Islet precursor cell (in vitro differentiated cells): ENCODE results near the gene MFSD6L.

Source experiments
- DNase-seq: peaks from one replicate; pipeline ENCODE4 v3.0.0-alpha.2; 2018

MFSD6L gene, protein sequence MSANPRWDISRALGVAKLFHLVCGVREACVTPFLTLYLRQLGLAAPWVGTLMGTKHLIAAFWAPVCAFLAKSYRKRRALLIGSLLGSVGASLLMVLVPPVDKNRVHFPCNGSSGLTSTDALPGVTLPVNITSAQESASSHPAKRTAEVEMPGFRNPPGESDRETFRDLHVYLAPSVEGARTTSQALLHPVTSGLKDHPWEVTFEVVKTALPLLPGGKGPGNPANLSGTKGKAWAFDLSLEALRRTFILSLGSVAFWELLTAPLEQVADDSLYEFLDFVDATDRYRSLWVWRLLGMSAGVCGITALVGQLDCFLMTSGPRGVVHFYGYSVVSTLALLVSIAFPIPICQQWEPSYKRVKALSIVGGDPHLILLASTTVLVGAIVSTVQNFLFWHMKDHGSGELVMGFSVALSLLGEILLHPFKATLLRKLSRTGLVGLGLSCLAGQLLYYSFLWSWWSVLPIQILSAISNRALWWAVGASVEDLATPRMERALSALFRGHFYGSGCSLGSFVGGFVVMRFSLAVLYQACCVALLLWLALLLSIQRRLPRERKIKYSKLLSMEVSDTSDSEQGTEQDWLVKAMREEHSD

DNA sequence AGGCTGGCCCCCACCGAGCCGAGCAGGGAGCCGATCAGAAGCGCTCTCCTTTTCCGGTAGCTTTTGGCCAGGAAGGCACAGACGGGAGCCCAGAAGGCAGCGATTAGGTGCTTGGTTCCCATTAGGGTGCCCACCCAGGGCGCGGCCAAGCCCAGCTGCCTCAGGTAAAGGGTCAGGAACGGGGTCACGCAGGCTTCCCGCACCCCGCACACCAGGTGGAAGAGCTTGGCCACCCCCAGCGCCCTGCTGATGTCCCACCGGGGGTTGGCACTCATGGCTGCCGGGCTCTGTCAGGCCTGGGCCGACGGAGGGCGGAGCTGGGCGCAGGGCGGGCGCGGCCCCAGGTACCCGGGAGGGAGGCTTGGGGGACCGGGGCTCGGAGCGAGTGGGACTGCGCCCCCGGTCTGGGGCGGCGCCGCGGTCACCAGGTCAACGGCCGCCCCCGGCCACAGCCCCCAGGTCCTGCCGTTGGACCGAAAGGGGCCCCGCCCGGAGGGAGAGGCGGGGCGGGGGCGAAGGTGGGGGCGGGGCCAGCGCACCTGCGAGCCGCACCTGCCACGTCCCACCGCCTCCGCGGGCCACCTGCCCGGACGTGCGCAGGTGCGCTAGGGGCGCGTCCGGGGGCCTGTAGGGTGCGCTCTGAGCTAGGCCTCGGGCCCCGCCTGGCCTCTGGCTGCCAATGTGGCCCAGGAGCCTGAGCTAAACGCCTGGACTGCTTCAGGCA, at the start of gene MFSD6L:
MFSD6L (minus strand) TSS at position 520 of the 724 bp plus-strand sequence; CDS start at position 275, 245 bp downstream.
- peak; percentile 95 for DNase-seq

DNA sequence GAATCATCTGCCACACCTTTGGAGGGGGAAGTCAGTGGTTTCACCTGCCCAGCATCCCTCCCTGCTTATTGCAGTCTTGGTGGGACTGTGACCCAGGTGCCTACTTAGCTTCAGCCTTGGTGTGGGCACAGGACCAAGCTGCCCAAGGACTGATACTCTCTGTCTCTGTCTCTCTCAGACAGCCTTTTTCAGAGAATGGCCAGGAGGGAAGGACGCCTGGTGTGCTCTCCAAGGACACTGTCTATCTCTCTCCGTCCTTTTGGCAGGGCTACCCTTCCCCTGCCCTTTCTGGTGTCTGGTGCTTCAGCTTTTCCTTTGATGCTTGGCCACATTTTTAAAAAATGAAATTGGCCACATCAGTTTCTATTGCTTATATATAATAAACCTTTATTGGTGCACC, 48.7 kb upstream of the MFSD6L start:
- DNase-seq, result no peak

GRCh38 chr17:8846768-8847211, 47.6 kb upstream of the MFSD6L start:
- peak; percentile 76 for DNase-seq

- DNase-seq, result no peak
Observed at GRCh38 chr17:8844229-8845218, 45.4 kb upstream of the MFSD6L start.

GRCh38 chr17:8843344-8843743, 44.2 kb upstream of the MFSD6L start:
- DNase-seq, result no peak

DNA sequence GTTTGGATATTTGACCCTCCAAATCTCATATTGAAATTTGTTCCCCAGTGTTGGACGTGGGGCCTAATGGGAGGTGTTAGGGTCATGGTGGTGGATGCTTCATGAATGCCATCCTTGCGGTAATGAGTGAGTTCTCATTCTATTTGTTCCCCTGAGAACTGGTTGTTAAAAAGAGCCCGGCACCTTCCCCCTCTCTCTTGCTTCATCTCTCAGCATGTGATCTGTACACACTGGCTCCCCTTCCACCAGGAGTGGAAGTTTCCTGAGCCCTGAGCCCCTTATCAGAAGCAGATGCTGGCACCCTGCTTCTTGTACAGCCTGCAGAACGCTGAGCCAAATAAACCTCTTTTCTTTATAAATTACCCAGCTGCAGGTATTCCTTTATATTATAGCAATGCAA, 42.7 kb upstream of the MFSD6L start:
- no peak for DNase-seq

DNA sequence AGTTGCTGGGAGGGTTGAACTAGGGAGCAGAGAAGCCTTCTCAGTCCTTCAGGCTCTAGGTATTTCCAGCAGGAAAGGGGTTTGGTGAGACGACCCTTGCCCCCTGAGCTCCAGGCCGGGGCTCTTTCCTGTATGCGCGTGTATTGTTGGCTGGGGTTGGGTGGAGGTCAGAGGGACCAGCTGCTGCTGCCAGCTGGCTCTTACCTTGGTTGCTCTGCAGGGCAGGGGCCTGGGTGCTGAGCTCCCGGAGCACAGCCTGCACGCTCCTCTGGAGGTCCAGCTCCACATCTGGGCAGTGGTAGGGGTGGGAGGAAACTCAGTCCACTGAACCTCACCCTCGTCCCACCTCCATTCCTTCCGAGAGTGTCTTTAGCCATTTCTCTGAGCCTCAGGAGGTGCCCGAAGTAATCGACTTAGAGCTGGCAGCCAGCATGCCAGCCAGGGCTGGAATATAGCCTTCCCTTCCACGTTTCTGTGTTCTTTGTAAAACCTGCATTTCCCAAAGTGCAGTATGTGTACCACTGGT, 40.3 kb upstream of the MFSD6L start:
- no peak for DNase-seq

GRCh38 chr17:8838551-8839095, 39.5 kb upstream of the MFSD6L start:
- no peak for DNase-seq

DNA sequence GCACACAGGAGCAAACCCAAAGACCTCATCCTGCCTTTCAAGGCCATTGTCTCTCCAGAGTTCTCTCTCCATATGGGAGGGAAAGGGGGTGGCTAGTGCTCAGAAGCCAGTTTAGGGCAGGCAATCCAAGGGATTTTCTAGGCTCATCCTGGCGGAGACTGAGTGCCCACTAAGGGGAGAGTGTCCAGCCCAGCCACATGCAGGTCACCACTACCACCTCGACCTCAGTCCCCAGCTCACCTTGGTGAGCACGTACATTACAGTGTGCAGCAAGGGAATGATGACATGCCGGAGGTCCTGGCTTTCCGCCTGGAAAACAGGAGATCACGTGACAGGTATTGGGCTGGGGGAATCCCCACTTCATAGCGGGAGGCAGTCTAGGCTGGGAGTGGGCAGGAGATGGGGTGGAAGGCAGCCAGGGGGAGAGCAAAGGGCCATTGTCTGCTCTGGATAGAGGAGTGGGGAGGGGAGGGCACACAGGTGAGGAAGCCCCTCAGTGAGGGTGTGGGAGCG, 38.5 kb upstream of the MFSD6L start:
- DNase-seq, result no peak

DNA sequence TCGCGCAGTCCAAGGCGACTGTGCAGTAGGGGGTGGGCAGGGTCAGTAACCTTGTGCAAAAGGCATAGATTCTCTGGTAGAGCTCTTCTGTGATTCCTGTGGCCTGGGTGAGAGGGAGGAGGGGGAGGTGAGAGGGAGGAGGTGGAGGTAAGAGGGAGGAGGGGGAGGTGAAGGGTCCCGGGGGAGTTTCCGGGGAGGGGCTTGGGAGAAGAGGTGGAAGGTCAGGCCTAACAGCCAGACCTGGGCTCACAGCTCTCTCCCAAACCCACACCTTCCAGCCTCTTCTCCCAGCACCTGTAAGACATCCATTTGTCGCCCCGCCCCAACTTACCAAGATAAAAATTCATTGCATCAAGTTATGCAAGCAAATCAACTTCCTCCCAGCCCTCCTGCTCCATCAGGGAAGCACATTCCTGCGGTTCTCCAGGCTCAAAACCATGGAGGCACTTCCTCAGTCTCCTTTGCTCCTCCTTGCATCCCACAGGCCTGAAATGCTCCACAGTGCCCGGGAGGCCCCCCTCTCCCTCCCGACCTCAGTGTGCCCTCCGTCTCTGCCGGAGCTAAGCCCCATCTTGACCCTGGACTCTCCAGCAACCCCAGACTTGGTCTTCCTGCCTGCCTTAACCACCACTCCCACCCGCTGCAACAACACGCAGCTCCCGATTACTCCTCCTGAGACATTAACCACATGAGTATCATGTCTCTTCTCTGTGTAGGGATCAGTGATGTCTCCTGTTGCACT, 37.8 kb upstream of the MFSD6L start:
- DNase-seq, result no peak

DNA sequence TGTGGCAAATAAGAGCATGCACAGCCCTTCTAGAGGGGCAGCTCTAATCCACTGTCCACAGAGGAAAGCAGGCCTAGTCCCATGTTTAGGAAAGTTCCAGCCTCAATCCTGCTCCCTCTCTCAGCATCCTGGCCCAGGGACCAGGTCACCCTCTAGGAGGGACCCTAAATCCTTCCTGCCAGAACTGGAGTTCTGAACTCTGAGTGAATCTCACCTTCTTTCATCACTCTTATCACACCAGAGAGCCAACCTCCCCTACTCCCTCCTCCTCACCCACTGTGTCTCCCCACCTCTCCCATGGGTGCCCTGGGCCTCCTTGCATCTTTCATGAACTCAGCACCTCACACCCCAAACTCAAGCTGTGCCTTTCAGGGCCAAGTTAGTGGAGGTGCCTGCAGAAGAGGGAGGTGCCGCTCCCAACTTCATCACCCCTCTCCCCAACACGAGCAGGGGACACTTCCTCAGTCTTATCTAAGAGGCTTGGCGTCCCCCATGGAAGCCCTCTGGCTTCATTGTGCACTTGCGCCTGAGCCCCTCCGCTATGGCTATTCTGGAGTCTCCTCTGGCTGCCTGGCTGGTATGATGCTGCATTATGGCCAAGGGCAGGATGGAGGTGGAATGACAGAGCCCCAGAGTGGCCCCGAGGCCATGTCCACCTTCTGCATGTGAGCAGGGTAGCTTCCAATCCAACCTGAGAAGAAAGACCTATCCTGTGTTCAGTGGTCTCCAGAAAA, 36.6 kb upstream of the MFSD6L start:
- DNase-seq, result no peak

DNA sequence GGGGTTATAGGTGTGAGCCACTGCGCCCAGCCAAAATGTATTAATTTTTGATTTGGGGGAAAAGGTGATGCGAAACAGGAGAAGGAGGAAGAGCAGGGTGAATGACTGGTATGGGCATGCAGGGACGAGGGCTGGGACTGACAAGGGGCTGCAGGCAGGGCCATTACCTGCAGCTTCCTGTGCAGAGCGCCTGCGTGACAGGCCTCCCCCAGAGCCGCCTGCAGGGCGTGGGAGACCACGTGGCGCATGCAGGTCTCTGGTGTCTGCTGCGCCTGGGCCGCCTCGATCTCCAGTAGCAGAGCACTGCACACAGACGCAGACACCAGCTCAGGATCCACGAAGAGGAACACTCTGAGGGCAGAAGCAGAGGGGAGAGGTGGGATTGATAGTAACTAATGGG, 35.9 kb upstream of the MFSD6L start:
- peak; percentile 79 for DNase-seq

DNA sequence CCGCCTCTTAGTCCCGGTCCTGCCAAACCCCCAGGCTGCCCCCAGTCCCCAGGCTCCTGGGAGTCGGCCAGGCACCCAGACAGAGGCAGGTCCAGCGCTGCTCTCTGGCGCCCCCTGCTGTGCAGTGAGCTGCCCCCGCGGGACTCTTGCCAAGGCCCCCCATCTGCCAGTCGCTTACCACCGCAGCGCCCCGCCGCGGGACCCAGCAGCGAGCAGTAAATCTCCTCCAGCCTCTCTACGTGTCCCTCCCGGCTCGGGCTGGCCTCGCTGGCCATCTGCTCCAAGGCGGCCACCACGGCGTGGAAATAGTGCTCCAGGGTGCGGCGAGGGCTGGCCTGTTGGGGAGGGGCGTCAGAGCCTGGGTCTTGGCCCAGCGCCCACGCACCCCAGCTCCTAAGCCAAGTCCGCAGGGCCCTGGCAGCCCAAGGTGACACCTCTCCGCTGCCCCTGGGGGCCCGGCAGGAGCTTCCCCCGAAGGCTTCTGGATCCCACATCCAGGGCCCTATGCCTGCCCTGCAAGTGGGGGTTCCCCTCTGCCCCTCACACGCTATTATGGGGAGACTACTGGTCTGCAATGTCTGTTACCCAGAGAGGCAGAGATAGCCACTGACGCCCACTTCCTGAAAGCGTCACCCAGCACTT, 33.7 kb upstream of the MFSD6L start:
- peak; percentile 85 for DNase-seq

- no peak for DNase-seq
Observed at GRCh38 chr17:8831234-8831849, 32.2 kb upstream of the MFSD6L start.

- peak; percentile 54 for DNase-seq
Observed at GRCh38 chr17:8830141-8830540, 31.0 kb upstream of the MFSD6L start.

- DNase-seq, result no peak
Observed at GRCh38 chr17:8829036-8829941, 30.1 kb upstream of the MFSD6L start.

GRCh38 chr17:8828517-8828875, 29.3 kb upstream of the MFSD6L start:
- no peak for DNase-seq

DNA sequence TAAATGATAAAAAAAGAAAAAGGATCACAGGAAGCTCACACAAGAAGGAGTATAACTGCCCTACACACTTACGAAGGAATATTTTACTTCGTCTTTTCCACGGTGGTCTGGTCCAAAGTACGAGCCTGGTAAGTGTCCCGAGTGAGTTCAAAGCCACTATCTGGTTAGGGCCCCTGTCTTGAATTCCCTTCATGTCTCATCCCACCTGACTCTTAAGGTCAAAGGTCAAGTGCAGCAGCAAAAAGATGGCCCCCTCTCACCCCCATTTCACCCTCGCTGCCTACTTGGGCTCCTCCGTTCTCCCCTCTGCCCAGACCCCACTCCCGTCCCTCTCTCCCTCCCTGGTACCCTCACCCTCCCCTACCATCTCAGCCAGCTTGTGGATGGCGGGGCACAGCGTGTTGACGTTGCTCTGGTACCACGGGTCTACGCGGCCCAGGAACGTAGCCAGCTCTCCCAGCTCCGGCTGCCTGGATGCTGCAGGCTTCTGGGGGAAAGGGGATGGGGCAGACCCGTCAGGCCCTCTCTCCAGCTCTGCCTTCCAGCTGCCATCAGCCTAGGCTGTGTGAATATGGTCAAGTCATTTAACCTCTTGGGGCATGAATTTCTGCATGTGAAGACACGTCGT, 27.8 kb upstream of the MFSD6L start:
- peak; percentile 52 for DNase-seq
